ENCODE measurements around the gene CDHR4. TPM values are rescaled to one million over a fixed set of nuclear protein-coding genes. Genes with fewer than 3 reads are reported as not detected.

The CDHR4 gene
- polyA plus RNA-seq, 1 donor, result 0.28 TPM

Other genes starting within 250 kb of the CDHR4 start
- 1.7 TPM for gene BSN, start 245.4 kb downstream of the CDHR4 start, polyA plus RNA-seq (ENCODE audit: insufficient read length)
- gene APEH, start 125.5 kb downstream of the CDHR4 start, polyA plus RNA-seq (ENCODE audit: insufficient read length), result 140 TPM
- gene MST1, start 110.4 kb downstream of the CDHR4 start, polyA plus RNA-seq (ENCODE audit: insufficient read length), result 133 TPM
- 35.0 TPM for gene RNF123, start 110.3 kb downstream of the CDHR4 start, polyA plus RNA-seq (ENCODE audit: insufficient read length)
- gene AMIGO3, start 80.2 kb downstream of the CDHR4 start, polyA plus RNA-seq (ENCODE audit: insufficient read length), result 2.6 TPM
- gene GMPPB, start 75.9 kb downstream of the CDHR4 start, polyA plus RNA-seq (ENCODE audit: insufficient read length), result 14.1 TPM
- gene IP6K1, start 13.3 kb downstream of the CDHR4 start, polyA plus RNA-seq (ENCODE audit: insufficient read length), result 50.9 TPM
- 8.6 TPM for gene INKA1, start 3.4 kb upstream of the CDHR4 start, polyA plus RNA-seq (ENCODE audit: insufficient read length)
- gene UBA7, start 14.1 kb upstream of the CDHR4 start, polyA plus RNA-seq (ENCODE audit: insufficient read length), result 40.7 TPM
- gene TRAIP, start 56.7 kb upstream of the CDHR4 start, polyA plus RNA-seq (ENCODE audit: insufficient read length), result 16.3 TPM
- gene CAMKV, start 70.0 kb upstream of the CDHR4 start, polyA plus RNA-seq (ENCODE audit: insufficient read length), result not detected
- gene MST1R, start 104.0 kb upstream of the CDHR4 start, polyA plus RNA-seq (ENCODE audit: insufficient read length), result 2.8 TPM
- gene MON1A, start 129.9 kb upstream of the CDHR4 start, polyA plus RNA-seq (ENCODE audit: insufficient read length), result 6.6 TPM
- 194 TPM for gene RBM6, start 140.3 kb upstream of the CDHR4 start, polyA plus RNA-seq (ENCODE audit: insufficient read length)